HEK293 (cell line): Measurements from ENCODE around the gene MSL2.

ENCODE experiments used
- CTCF ChIA-PET: fragments of 350-600 bp; formaldehyde crosslinking; extraction: SDS; loops from one replicate; lab custom pipeline; 2021; ENCODE audit warnings: antibody characterized with exemption; lab: Yijun Ruan, JAX
- POLR2A ChIA-PET: fragments of 300-600 bp; formaldehyde crosslinking; extraction: SDS; loops from one replicate; lab custom pipeline; 2020; ENCODE audit warnings: antibody characterized with exemption, inconsistent platforms; lab: Yijun Ruan, JAX
- H3K27ac ChIP-seq: fragments of 200-500 bp; sonication (Bioruptor generic); 2 replicates; pipeline ENCODE4 v1.5.1; 2014; ENCODE audit warnings: low read depth, low read length, control low read depth, inconsistent platforms; ENCODE audit errors: extremely low read depth
- H3K36me3 ChIP-seq, 2 experiments: fragments of 200-500 bp in 1 of 2; sonication (Bioruptor generic) in 1 of 2; 1 replicate in 1 of 2; 2 replicates in 1 of 2; pipeline ENCODE4 v1.5.1; 2014 to 2017; ENCODE audit warnings: inconsistent platforms in 2 of 2, low read length in 2 of 2; ENCODE audit not compliant: control insufficient read depth in 2 of 2, insufficient read depth in 1 of 2
- H3K4me1 ChIP-seq: fragments of 200-500 bp; sonication (Bioruptor generic); 2 replicates; pipeline ENCODE4 v1.5.1; 2014; ENCODE audit warnings: mild to moderate bottlenecking, low read length, inconsistent platforms; ENCODE audit not compliant: control insufficient read depth, insufficient read depth
- H3K4me3 ChIP-seq: 2 replicates; pipeline ENCODE4 v1.5.1; 2011; ENCODE audit warnings: low read depth, mild to moderate bottlenecking, control low read depth, low read length, moderate library complexity
- H3K9me3 ChIP-seq: fragments of 200-500 bp; sonication (Bioruptor generic); 2 replicates; pipeline ENCODE4 v1.5.1; 2014; ENCODE audit warnings: low read depth, low read length, inconsistent platforms; ENCODE audit not compliant: control insufficient read depth, insufficient read depth
- KLF9 ChIP-seq: fragments of 450-650 bp; formaldehyde crosslinking; IDR thresholded peaks from 2 replicates; pipeline ENCODE4 v1.5.1; 2016; ENCODE audit warnings: missing biosample characterization, missing genetic modification characterization, low read depth
- MEIS1 ChIP-seq: sonication (generic); formaldehyde crosslinking; IDR thresholded peaks from 2 replicates; pipeline ENCODE4 v1.8.1; 2022; ENCODE audit warnings: missing genetic modification reagents, mild to moderate bottlenecking, borderline replicate concordance
- PBX3 ChIP-seq: sonication (generic); formaldehyde crosslinking; IDR thresholded peaks from 2 replicates; pipeline ENCODE4 v1.8.1; 2022; ENCODE audit warnings: mild to moderate bottlenecking, moderate library complexity, missing genetic modification reagents
- SP7 ChIP-seq: fragments of 450-650 bp; formaldehyde crosslinking; IDR thresholded peaks from 2 replicates; pipeline ENCODE4 v1.5.1; 2016; ENCODE audit warnings: missing biosample characterization, missing genetic modification characterization
- TRIM28 ChIP-seq: IDR thresholded peaks from 2 replicates; pipeline ENCODE4 v1.6.1; 2011; ENCODE audit warnings: low read length, control low read depth, borderline replicate concordance
- ZBTB10 ChIP-seq: fragments of 450-650 bp; formaldehyde crosslinking; IDR thresholded peaks from 2 replicates; pipeline ENCODE4 v1.5.1; 2016; ENCODE audit warnings: missing biosample characterization, missing genetic modification characterization
- ZBTB8A ChIP-seq: fragments of 450-650 bp; formaldehyde crosslinking; IDR thresholded peaks from 2 replicates; pipeline ENCODE4 v1.5.1; 2016; ENCODE audit warnings: missing biosample characterization, missing genetic modification characterization
- ZEB2 ChIP-seq: fragments of 450-650 bp; formaldehyde crosslinking; IDR thresholded peaks from 2 replicates; pipeline ENCODE4 v1.5.1; 2016; ENCODE audit warnings: missing biosample characterization, missing genetic modification characterization
- ZNF155 ChIP-seq: fragments of 450-650 bp; formaldehyde crosslinking; IDR thresholded peaks from 2 replicates; pipeline ENCODE4 v1.5.1; 2016; ENCODE audit warnings: missing biosample characterization, missing genetic modification characterization
- ZNF302 ChIP-seq: fragments of 450-650 bp; formaldehyde crosslinking; IDR thresholded peaks from 2 replicates; pipeline ENCODE4 v1.5.1; 2016; ENCODE audit warnings: missing biosample characterization, missing genetic modification characterization, low read depth
- ZNF548 ChIP-seq: fragments of 450-650 bp; formaldehyde crosslinking; IDR thresholded peaks from 2 replicates; pipeline ENCODE4 v1.5.1; 2016; ENCODE audit warnings: missing biosample characterization, missing genetic modification characterization
- ZNF624 ChIP-seq: fragments of 450-650 bp; formaldehyde crosslinking; IDR thresholded peaks from 2 replicates; pipeline ENCODE4 v1.5.1; 2017; ENCODE audit warnings: missing biosample characterization, missing genetic modification characterization
- ZNF660 ChIP-seq: fragments of 450-650 bp; IDR thresholded peaks from 2 replicates; pipeline ENCODE4 v1.5.1; 2018; ENCODE audit warnings: missing biosample characterization, mild to moderate bottlenecking, missing genetic modification characterization
- ZNF701 ChIP-seq: fragments of 450-650 bp; formaldehyde crosslinking; IDR thresholded peaks from 2 replicates; pipeline ENCODE4 v1.5.1; 2016; ENCODE audit warnings: missing biosample characterization, missing genetic modification characterization
- ZNF785 ChIP-seq: fragments of 450-650 bp; formaldehyde crosslinking; IDR thresholded peaks from 2 replicates; pipeline ENCODE4 v1.5.1; 2016; ENCODE audit warnings: missing biosample characterization, missing genetic modification characterization
- ZNF792 ChIP-seq: fragments of 450-650 bp; formaldehyde crosslinking; IDR thresholded peaks from 2 replicates; pipeline ENCODE4 v1.5.1; 2016; ENCODE audit warnings: missing biosample characterization, missing genetic modification characterization
- ZSCAN18 ChIP-seq: fragments of 450-650 bp; formaldehyde crosslinking; IDR thresholded peaks from 2 replicates; pipeline ENCODE4 v1.5.1; 2016; ENCODE audit warnings: missing biosample characterization, missing genetic modification characterization
- ZSCAN23 ChIP-seq: fragments of 450-650 bp; formaldehyde crosslinking; IDR thresholded peaks from 2 replicates; pipeline ENCODE4 v1.5.1; 2016; ENCODE audit warnings: missing biosample characterization, missing genetic modification characterization
- ZXDB ChIP-seq: fragments of 450-650 bp; formaldehyde crosslinking; IDR thresholded peaks from 2 replicates; pipeline ENCODE4 v1.5.1; 2016; ENCODE audit warnings: missing biosample characterization, missing genetic modification characterization
- TF ChIP-seq, protein P1 (sequence below): fragments of 450-650 bp; formaldehyde crosslinking; IDR thresholded peaks from 2 replicates; pipeline ENCODE4 v1.5.1; 2017; ENCODE audit warnings: missing biosample characterization, missing genetic modification characterization
- TF ChIP-seq, protein P2 (sequence below): fragments of 450-650 bp; formaldehyde crosslinking; IDR thresholded peaks from 2 replicates; pipeline ENCODE4 v1.5.1; 2017; ENCODE audit warnings: missing biosample characterization, mild to moderate bottlenecking, missing genetic modification characterization, moderate library complexity
- TF ChIP-seq, protein P3 (sequence below): fragments of 450-650 bp; formaldehyde crosslinking; IDR thresholded peaks from 2 replicates; pipeline ENCODE4 v1.5.1; 2016; ENCODE audit warnings: missing biosample characterization, missing genetic modification characterization, low read depth

Gene MSL2

DNA sequence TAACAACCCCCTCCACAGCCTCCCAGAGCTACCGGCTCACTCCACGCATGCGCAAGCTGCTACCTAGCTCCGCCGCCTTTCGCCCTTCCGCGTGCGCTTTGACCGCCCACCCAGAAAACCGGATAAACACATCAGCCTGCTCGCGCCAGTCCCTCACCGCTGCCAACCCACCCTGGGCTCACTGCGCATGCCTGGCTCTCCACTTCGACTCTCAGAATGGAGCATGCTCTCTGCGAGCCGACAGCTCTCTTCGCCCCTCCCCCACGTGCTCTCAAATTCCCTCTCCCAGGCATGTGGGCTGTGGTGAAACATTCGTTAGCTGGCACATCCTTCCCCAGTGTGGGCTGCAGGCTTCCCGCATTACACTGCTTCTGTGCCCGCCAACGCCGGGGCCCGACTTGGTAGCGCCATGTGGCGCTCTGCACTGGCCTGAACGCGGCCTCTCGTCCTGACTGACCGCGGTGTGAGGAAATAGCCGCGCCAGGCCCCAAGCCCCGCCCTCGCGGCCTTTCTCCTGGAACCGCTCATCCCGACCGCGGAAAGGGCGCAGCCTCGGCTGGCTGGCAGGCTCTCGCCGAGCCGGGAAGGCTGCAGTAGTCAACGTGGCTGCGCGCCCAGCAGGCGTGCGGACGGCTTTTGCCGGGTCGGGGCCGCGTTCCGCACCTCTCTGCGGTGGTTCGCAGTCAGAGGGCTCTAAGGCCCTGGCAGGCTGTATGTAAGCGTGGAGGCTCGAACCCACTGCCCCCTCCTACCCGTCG, 445 bp upstream of the MSL2 start:
- no peaks in the 10 kb centered on the region; the same call in 1 of the 2 replicates for H3K4me1 ChIP-seq
- ChIA-PET POLR2A (interaction anchor here (0.6 to 2.7 kb wide), 20 partner anchors 9 to 1936 kb away, joined by 3 to 24 read pairs (median 4); partner anchors contain the start of genes A4GNT, ANAPC13, CEP63 and NCK1), CTCF (interaction anchor here (0.6 to 1.0 kb wide), 3 partner anchors 29 to 276 kb away, joined by 3 to 8 read pairs (median 3); no protein-coding TSS in a partner anchor)
- no peaks in the 10 kb centered on the region for H3K9me3 ChIP-seq
- H3K4me3 ChIP-seq = peak overlapping the region; percentile 83
- peak overlapping the region; percentile 99 for H3K27ac ChIP-seq
- peaks cover 0 to 9% of the 10 kb centered on the region in 2 experiments; a peak in 1 of 3 replicates for H3K36me3 ChIP-seq
- TF ChIP-seq MEIS1 (CRISPR knock-in tag) = no peak
- peak; percentile 74; the same call in 1 of the 2 replicates for TF ChIP-seq ZNF792
- TF ChIP-seq ZSCAN23 = 0 out of 2 replicates have a peak, but pooled peaks have one; percentile 40
- TF ChIP-seq ZNF624 = no peak
- no peak for TF ChIP-seq ZNF155 (tag by site-specific recombination)
- TF ChIP-seq ZSCAN18 (tag by site-specific recombination) = no peak
- TF ChIP-seq ZXDB (tag by site-specific recombination) = peak; percentile 85
- TF ChIP-seq TRIM28 = peak; percentile 89
- TF ChIP-seq PBX3 = peak; percentile 83; the same call in 1 of the 2 replicates
- peak; percentile 89 for TF ChIP-seq SP7 (tag by site-specific recombination)
- TF ChIP-seq ZNF548 (tag by site-specific recombination) = no peak
- no peak for TF ChIP-seq ZNF701 (tag by site-specific recombination)
- TF ChIP-seq, protein P1, sequence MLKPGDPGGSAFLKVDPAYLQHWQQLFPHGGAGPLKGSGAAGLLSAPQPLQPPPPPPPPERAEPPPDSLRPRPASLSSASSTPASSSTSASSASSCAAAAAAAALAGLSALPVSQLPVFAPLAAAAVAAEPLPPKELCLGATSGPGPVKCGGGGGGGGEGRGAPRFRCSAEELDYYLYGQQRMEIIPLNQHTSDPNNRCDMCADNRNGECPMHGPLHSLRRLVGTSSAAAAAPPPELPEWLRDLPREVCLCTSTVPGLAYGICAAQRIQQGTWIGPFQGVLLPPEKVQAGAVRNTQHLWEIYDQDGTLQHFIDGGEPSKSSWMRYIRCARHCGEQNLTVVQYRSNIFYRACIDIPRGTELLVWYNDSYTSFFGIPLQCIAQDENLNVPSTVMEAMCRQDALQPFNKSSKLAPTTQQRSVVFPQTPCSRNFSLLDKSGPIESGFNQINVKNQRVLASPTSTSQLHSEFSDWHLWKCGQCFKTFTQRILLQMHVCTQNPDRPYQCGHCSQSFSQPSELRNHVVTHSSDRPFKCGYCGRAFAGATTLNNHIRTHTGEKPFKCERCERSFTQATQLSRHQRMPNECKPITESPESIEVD (tag by site-specific recombination) = no peak
- no peak for TF ChIP-seq ZBTB10
- TF ChIP-seq ZEB2 = peak; percentile 91
- peak; percentile 90 for TF ChIP-seq ZBTB8A (tag by site-specific recombination)
- TF ChIP-seq ZNF785 (tag by site-specific recombination) = no peak
- TF ChIP-seq ZNF660 (tag by site-specific recombination) = peak; percentile 72; the same call in 1 of the 2 replicates
- TF ChIP-seq, protein P2, sequence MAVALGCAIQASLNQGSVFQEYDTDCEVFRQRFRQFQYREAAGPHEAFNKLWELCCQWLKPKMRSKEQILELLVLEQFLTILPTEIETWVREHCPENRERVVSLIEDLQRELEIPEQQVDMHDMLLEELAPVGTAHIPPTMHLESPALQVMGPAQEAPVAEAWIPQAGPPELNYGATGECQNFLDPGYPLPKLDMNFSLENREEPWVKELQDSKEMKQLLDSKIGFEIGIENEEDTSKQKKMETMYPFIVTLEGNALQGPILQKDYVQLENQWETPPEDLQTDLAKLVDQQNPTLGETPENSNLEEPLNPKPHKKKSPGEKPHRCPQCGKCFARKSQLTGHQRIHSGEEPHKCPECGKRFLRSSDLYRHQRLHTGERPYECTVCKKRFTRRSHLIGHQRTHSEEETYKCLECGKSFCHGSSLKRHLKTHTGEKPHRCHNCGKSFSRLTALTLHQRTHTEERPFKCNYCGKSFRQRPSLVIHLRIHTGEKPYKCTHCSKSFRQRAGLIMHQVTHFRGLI = peak; percentile 59; the same call in 1 of the 2 replicates
- TF ChIP-seq, protein P3, sequence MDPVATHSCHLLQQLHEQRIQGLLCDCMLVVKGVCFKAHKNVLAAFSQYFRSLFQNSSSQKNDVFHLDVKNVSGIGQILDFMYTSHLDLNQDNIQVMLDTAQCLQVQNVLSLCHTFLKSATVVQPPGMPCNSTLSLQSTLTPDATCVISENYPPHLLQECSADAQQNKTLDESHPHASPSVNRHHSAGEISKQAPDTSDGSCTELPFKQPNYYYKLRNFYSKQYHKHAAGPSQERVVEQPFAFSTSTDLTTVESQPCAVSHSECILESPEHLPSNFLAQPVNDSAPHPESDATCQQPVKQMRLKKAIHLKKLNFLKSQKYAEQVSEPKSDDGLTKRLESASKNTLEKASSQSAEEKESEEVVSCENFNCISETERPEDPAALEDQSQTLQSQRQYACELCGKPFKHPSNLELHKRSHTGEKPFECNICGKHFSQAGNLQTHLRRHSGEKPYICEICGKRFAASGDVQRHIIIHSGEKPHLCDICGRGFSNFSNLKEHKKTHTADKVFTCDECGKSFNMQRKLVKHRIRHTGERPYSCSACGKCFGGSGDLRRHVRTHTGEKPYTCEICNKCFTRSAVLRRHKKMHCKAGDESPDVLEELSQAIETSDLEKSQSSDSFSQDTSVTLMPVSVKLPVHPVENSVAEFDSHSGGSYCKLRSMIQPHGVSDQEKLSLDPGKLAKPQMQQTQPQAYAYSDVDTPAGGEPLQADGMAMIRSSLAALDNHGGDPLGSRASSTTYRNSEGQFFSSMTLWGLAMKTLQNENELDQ = no peak
- TF ChIP-seq ZNF302 = no peak
- peak; percentile 44; the same call in 1 of the 2 replicates for TF ChIP-seq KLF9 (tag by site-specific recombination)
